GM21423 (cell line): ENCODE data around the gene RAP1GDS1.

ENCODE experiments used
- ATAC-seq: cut with Tn5 transposase; IDR thresholded peaks from one replicate; pipeline ENCODE4 v1.9.1; 2021; ENCODE audit warnings: mild to moderate bottlenecking, moderate library complexity; ENCODE audit not compliant: unreplicated experiment

The RAP1GDS1 gene

DNA sequence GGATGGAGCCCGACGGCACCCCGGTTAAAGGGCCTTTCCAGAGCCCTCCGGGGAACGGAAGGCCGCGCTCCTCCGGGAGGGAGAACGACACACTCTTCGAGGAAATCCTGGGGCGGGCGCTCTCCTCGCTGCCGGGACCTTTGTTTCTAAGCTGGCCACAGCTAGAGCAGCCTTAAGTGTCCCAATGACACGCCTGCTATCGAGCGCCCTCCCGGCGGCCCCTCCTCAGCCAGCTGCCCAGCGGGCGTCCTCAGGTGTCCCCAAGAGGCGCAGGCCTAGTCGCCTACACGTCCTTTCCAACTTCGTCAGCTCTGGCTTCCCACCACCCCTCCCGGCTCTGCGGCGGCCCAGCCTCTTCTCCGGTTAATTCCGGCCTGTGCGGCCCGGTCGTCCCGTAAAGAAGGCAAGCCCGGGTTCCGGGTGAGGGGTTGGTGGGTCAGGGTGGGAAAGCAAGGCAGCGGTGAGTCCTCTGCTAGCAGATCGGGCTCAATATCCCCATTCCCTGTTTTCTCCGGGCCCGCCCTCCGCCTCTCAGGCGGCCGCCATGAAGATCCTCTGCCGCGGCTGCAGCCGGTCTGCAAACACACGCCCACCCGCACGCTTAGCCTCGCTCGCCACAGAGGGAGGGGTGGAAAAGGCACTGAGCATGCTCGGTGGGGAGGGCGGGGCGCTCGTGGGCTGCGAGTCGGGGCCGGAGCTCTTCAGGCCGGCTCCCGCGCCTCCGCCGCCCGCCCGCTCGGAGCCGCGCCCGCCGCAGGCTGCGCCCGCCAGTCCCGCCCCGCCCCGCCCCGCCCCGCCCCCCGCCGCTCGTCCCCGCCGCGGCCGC is at the start of gene RAP1GDS1:
RAP1GDS1 (plus strand) TSS at position 806 of the 826 bp plus-strand sequence. CDS start 182 bp downstream, outside the sequence.
- ATAC-seq = peak; percentile 90

GRCh38 chr4:98222306-98222705 is 38.9 kb upstream of the RAP1GDS1 start:
- no peak for ATAC-seq

GRCh38 chr4:98226396-98226795 is 34.8 kb upstream of the RAP1GDS1 start:
- ATAC-seq = no peak

DNA sequence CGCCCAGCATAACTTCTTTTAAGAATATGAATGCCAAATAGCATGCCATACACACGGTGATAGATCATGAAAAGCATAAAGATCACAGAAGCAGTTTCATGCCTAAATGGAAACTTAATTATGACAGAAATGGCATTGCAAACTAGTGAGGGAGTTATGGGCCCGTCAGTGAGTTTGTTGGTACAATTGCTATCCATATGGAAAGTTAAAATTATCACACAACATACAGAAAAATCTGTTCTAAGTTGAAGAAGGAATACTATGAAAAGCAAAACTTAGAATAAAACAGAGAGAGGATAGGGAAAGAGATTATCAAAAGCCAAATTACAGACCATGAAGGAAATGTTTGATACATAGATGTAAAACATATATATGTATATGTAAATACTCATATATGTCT is 30.2 kb upstream of the RAP1GDS1 start:
- ATAC-seq = no peak

GRCh38 chr4:98232202-98232601 is 29.0 kb upstream of the RAP1GDS1 start:
- ATAC-seq = no peak

DNA sequence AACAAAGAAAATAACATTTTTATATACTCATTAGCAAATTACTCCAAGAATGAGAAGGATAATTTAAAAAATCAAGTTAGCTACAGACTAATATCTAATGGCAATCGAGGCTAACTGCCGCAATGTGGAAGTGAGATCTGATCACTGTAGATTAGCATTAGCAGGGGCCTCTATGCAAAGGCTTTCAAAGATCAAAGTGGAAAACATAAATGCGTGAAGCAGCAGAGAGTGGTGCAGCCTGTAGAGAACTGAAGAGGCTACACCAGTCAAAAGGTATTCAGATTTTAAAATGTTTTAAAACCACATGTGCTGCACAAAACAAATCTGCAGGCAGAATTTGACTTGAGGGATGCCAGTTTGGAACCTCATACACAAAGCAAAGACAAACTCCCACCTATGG is 24.0 kb upstream of the RAP1GDS1 start:
- no peak for ATAC-seq

DNA sequence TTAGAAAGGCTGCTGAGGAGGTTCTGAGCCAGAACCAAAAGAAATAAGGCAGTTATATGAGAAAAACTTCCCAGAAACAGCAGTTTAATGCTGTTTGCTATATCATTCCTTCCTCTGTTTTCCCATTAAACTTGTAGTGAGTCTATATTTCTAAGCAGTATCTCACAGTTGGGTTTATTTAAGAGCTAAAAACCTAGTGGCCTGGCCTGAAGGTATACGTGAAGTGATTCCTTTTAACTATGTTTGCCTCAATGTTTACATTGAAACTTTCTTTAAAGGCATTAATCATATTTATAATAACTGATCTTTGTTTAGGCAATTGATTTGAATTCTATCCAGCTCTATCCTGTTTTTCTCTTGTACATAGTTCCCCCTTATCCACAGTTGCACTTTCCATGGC is 19.1 kb upstream of the RAP1GDS1 start:
- ATAC-seq = no peak

DNA sequence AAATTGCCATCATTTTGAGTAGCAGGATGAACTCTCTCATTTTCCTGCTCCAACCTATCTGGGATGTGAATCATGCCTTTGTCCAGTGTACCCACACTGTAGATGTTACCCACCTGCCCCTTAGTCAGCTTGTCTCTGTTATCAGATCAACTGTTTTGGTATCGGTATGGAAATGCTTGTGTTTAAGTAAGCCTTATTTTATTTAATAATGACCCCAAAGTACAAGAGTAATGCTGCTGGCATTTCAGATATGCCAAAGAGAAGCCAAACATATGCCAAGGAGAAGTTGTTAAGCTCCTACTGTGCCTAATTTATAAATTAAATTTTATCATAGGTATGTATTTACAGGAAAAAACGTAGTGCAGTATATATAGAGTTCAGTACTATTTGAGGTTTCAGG is 18.6 kb upstream of the RAP1GDS1 start:
- ATAC-seq = no peak

DNA sequence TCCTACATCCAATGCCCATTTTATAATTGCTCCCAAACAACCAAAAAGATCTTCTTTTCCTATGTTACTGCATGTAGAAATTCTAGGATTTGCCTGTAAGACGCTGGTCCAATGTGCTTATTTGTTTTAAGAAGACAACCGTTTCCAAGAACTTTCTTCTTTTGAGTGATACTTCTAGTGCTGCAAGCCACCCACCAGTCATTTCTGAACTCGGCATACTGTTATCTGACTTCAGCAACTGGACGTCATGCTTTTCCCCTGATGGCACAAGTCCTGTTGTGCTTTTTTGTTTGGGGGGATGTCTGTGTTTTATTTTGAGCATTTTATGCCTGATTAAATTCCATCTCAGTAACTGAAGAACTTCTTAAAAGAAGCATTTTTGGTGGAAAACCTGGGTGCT is 16.0 kb upstream of the RAP1GDS1 start:
- ATAC-seq = no peak

DNA sequence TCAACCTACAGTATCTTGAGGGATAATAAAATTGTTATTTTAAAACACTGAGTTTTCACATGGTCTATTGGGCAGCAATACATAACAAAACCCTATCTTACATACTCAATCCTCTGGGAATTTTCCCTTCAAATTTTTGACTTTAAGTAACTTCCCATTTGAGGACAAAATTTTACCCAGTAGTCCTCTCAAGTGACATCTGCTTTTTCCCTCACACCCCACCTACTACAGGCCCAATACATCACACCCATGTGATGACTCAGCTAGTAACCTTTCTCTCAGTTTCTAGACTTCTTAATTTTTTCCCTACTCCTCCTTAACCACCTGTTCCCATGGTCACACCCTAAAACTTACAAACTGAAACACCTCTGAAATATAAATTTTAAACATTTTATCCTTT is 12.2 kb upstream of the RAP1GDS1 start:
- no peak for ATAC-seq

GRCh38 chr4:98249831-98250230 is 11.4 kb upstream of the RAP1GDS1 start:
- ATAC-seq = no peak

GRCh38 chr4:98253499-98253898 is 7.7 kb upstream of the RAP1GDS1 start:
- no peak for ATAC-seq

- peak; percentile 12 for ATAC-seq
Measured at GRCh38 chr4:98260047-98260578, 1.1 kb upstream of the RAP1GDS1 start.

DNA sequence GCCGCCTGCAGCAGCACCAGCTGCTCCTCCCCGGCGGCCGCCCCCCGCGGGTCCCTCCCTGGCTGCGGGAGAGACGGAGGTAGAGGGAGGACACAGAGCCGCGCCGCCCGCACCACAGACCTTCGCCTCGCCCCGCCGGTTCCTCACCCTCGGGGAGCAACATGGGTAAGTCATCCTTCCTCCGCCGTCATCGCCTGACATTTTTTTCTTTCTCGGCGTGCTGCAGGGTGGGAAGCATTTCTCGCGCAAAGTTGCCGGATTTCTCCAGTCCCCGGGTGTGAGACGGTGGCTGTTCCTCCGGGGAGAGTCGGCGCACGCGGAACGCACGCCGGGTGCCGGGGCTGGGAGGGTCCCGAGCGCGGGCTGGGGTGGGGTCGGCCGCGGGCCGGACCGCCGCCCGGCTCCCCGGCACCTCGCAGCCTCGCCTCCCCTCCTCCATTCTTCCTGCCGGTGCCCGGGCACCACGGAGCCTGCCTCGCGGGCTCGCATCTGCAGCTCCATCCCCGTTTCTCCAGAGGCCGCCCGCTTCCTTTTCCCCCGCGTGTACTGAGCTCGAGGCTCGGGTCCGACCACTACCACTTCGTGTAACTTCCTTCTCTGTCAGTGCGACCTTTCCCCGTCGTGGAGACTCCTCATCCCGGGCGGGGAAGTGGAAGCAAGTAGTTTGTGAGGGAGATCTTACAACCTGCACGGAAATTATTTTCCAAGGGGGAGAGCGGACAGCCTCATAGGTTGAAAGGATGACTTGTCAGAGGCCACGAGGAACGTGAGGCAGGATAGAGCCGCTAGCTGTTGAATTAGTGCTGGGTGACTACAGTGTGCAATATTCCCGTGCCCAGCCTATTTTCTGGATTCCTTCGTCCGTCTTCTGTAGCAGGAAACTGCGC is 464 bp downstream of the RAP1GDS1 start:
- peak; percentile 17 for ATAC-seq

- no peak for ATAC-seq
Measured at GRCh38 chr4:98262431-98262830, 1.2 kb downstream of the RAP1GDS1 start.

DNA sequence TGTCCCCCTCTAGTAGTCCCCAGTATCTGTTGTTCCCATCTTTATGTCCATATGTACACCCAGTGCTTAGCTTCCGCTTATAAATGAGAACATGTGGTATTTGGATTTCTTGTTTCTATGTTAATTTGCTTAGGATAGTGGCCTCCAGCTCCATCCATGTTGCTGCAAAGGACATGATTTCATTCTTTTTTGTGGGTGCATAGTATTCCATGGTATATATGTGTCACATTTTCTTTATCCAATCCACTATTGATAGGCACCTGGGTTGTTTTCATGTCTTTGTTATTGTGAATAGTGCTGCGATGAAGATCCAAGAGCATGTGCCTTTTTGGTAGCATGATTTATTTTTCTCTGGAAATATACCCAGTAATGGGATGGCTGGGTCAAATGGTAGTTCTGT is 6.3 kb downstream of the RAP1GDS1 start:
- no peak for ATAC-seq

GRCh38 chr4:98275145-98275544 is 14.0 kb downstream of the RAP1GDS1 start:
- ATAC-seq = no peak

DNA sequence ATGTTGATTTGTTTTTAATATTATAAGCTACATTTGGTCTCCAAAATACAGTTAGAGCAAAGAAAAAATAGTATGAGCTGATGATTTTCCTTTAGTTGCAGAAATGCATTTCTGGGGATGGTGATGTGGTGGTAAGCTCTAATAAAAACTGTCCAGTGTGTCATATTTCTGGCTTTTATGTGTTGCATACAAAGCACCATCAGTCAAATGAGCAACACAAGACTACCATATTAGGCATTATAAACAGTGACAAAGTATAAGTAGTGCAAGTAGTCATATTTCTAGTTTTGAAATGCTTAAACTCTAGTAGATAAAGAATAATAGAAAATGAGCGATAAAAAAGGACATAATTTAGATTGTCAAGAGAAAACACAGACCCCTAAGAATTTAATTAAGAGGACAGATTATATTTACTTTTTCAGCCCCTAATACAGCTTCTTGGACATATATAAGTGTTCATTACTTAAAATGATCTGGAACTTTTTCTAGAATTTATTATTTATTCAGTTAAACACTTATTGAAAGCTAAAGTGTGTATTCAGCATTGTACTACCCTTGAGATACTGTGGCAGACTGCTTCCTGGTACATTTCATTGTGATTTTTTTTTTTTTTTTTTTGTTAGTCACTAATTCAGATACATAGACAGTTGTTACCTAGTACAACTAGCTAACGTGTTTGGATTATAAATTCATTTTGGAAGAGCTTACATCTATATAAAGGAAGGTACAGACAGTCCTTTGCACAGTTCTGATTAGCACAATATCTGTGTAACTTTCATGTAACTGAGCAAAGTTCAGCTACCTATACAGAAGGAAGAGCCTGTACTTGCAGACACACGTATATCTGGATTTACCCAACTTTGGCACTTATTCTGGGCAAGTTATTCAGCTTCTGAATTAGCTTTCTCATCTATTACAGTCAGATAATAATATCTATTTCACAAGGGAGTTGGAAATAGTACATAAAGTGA is 22.3 kb downstream of the RAP1GDS1 start:
- no peak for ATAC-seq

- ATAC-seq = no peak
Measured at GRCh38 chr4:98284640-98285046, 23.5 kb downstream of the RAP1GDS1 start.

DNA sequence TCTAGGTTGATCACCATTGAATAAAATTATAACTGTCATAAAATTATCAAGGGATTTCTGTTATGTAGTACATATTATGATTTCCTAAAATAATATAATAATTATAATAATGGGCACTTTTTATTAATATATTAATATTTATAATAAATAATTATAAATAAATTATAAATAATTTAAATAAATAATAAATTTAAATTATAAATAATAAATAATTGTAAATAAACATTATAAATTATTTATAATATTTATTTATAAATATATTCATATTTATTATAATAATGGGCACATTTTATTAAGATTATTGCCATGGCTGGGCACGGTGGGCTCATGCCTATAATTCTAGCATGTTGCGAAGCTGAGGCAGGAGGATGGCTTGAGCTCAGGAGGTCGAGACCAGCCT is 24.5 kb downstream of the RAP1GDS1 start:
- ATAC-seq = no peak
